Measurements from ENCODE around the gene DPH1. TPM values are rescaled to one million over a fixed set of nuclear protein-coding genes. Genes with fewer than 3 reads are reported as not detected.

Gene DPH1
- total and polyA plus RNA-seq, 4 donors, result 6.3 to 62.9 (median 32.5) TPM

- H3K27me3 ChIP-seq (ENCODE audit: control insufficient read depth in 1 of 2, insufficient read depth in 2 of 2, low read length in 1 of 2), result no peaks in the 10 kb centered on the region
- H3K4me1 ChIP-seq (ENCODE audit: control insufficient read depth in 1 of 2, insufficient read depth in 2 of 2, low read length in 2 of 2), result no peaks in the 10 kb centered on the region
- intact Hi-C loops (cut with DNase I), result loop anchor here (2.0 to 5.0 kb wide), 3 partner anchors 189 to 297 kb away; no protein-coding TSS in a partner anchor
- 15 to 21% methylated on average over 64 to 113 of the region's 113 CpGs for WGBS, 2 donors
- H3K9me3 ChIP-seq (ENCODE audit: control insufficient read depth, low read length), result no peaks in the 10 kb centered on the region
- no peak overlapping the region for H3K27ac ChIP-seq (ENCODE audit: low read depth in 1 of 2, low read length in 2 of 2)
- no peaks in the 10 kb centered on the region for H3K36me3 ChIP-seq (ENCODE audit: control insufficient read depth in 1 of 2, insufficient read depth in 2 of 2, low read length in 1 of 2)
- peak overlapping the region; percentile 9 to 10 for H3K4me3 ChIP-seq (ENCODE audit: low read length in 2 of 2)
- ATAC-seq (ENCODE audit: low FRiP score), result no peak
- DNase-seq, result no peak
Measured at GRCh38 chr17:2055292-2056205, 25.6 kb downstream of the DPH1 start.

DNA sequence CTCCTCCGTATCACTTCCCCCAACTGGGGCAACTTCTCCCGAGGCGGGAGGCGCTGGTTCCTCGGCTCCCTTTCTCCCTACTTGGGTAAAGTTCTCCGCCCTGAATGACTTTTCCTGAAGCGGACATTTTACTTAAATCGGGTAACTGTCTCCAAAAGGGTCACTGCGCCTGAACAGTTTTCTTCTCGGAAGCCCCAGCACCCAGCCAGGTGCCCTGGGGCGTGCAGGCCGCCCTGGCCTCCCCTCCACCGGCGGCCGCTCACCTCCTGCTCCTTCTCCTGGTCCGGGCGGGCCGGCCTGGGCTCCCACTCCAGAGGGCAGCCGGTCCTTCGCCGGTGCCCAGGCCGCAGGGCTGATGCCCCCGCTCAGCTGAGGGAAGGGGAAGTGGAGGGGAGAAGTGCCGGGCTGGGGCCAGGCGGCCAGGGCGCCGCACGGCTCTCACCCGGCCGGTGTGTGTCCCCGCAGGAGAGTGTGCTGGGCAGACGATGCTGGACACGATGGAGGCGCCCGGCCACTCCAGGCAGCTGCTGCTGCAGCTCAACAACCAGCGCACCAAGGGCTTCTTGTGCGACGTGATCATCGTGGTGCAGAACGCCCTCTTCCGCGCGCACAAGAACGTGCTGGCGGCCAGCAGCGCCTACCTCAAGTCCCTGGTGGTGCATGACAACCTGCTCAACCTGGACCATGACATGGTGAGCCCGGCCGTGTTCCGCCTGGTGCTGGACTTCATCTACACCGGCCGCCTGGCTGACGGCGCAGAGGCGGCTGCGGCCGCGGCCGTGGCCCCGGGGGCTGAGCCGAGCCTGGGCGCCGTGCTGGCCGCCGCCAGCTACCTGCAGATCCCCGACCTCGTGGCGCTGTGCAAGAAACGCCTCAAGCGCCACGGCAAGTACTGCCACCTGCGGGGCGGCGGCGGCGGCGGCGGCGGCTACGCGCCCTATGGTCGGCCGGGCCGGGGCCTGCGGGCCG is 26.5 kb downstream of the DPH1 start:
- Histone ChIP-seq H3K4me3 (ENCODE audit: low read length in 2 of 2) (no peak overlapping the region), H3K27me3 (ENCODE audit: control insufficient read depth in 1 of 2, insufficient read depth in 2 of 2, low read length in 1 of 2) (no peaks in the 10 kb centered on the region), H3K36me3 (ENCODE audit: control insufficient read depth in 1 of 2, insufficient read depth in 2 of 2, low read length in 1 of 2) (no peaks in the 10 kb centered on the region), H3K4me1 (ENCODE audit: control insufficient read depth in 1 of 2, insufficient read depth in 2 of 2, low read length in 2 of 2) (no peaks in the 10 kb centered on the region), H3K27ac (ENCODE audit: low read depth in 1 of 2, low read length in 2 of 2) (no peak overlapping the region), H3K9me3 (ENCODE audit: control insufficient read depth, low read length) (no peaks in the 10 kb centered on the region)
- DNase-seq (no peak), ATAC-seq (ENCODE audit: low FRiP score) (no peak)
- WGBS, 2 donors, result 88 to 89% methylated on average over 83 to 85 of the region's 85 CpGs
- intact Hi-C loops (cut with DNase I), result loop anchor here in 1 of 2 donors (5.0 kb wide), 1 partner anchor 296 kb away; no protein-coding TSS in a partner anchor

GRCh38 chr17:2057175-2057759 is 27.3 kb downstream of the DPH1 start:
- Histone ChIP-seq H3K27me3 (ENCODE audit: control insufficient read depth in 1 of 2, insufficient read depth in 2 of 2, low read length in 1 of 2) (no peaks in the 10 kb centered on the region), H3K4me3 (ENCODE audit: low read length in 2 of 2) (no peak overlapping the region), H3K9me3 (ENCODE audit: control insufficient read depth, low read length) (no peaks in the 10 kb centered on the region), H3K4me1 (ENCODE audit: control insufficient read depth in 1 of 2, insufficient read depth in 2 of 2, low read length in 2 of 2) (no peaks in the 10 kb centered on the region), H3K27ac (ENCODE audit: low read depth in 1 of 2, low read length in 2 of 2) (no peak overlapping the region), H3K36me3 (ENCODE audit: control insufficient read depth in 1 of 2, insufficient read depth in 2 of 2, low read length in 1 of 2) (no peaks in the 10 kb centered on the region)
- no peak for DNase-seq
- ATAC-seq (ENCODE audit: low FRiP score), result no peak
- intact Hi-C loops (cut with DNase I), result loop anchor here in 1 of 2 donors (5.0 kb wide), 1 partner anchor 295 kb away; no protein-coding TSS in a partner anchor
- 80 to 84% methylated on average over 75 to 81 of the region's 81 CpGs for WGBS, 2 donors

- H3K36me3 ChIP-seq (ENCODE audit: control insufficient read depth in 1 of 2, insufficient read depth in 2 of 2, low read length in 1 of 2), result no peaks in the 10 kb centered on the region
- intact Hi-C loops (cut with DNase I), result loop anchor here in 1 of 2 donors (5.0 kb wide), 1 partner anchor 294 kb away; no protein-coding TSS in a partner anchor
- no peak for DNase-seq
- no peaks in the 10 kb centered on the region for H3K4me1 ChIP-seq (ENCODE audit: control insufficient read depth in 1 of 2, insufficient read depth in 2 of 2, low read length in 2 of 2)
- no peak overlapping the region for H3K27ac ChIP-seq (ENCODE audit: low read depth in 1 of 2, low read length in 2 of 2)
- no peak overlapping the region for H3K4me3 ChIP-seq (ENCODE audit: low read length in 2 of 2)
- no peaks in the 10 kb centered on the region for H3K27me3 ChIP-seq (ENCODE audit: control insufficient read depth in 1 of 2, insufficient read depth in 2 of 2, low read length in 1 of 2)
- 88 to 90% methylated on average over 98 of the region's 98 CpGs for WGBS, 2 donors
- ATAC-seq (ENCODE audit: low FRiP score), result no peak
- H3K9me3 ChIP-seq (ENCODE audit: control insufficient read depth, low read length), result no peaks in the 10 kb centered on the region
Measured at GRCh38 chr17:2057760-2058585, 28.0 kb downstream of the DPH1 start.

DNA sequence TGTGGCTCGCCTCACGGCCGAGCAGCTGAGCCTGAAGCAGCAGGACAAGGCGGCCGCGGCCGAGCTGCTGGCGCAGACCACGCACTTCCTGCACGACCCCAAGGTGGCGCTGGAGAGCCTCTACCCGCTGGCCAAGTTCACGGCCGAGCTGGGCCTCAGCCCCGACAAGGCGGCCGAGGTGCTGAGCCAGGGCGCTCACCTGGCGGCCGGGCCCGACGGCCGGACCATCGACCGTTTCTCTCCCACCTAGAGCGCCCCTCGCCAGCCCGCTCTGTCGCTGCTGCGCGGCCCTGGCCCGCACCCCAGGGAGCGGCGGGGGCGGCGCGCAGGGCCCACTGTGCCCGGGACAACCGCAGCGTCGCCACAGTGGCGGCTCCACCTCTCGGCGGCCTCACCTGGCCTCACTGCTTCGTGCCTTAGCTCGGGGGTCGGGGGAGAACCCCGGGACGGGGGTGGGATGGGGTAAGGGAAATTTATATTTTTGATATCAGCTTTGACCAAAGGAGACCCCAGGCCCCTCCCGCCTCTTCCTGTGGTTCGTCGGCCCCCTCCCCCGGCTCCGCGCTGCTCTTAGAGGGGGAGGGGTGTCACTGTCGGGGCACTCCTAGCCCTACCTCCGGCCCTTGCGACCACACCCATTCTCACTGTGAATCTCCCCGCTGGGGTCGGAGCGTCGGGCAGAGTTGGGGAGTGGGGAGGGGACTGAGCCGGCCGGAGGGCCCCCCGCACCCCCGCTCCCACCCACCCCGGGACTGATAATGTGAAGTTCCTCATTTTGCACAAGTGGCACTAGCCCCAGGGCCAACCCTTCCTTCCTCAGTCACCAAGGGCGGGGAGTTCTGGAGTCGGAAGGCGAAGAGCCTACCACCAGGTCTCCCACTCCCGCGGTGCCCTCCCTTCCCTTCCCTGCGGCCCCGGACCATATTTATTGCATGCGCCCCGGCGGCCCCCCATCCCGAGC is 28.9 kb downstream of the DPH1 start:
- H3K36me3 ChIP-seq (ENCODE audit: control insufficient read depth in 1 of 2, insufficient read depth in 2 of 2, low read length in 1 of 2), result no peaks in the 10 kb centered on the region
- WGBS, 2 donors, result 76 to 77% methylated on average over 78 of the region's 78 CpGs
- intact Hi-C loops (cut with DNase I), result loop anchor here in 1 of 2 donors (5.0 kb wide), 1 partner anchor 293 kb away; no protein-coding TSS in a partner anchor

GRCh38 chr17:2059547-2060384 is 29.8 kb downstream of the DPH1 start:
- H3K9me3 ChIP-seq (ENCODE audit: control insufficient read depth, low read length), result no peaks in the 10 kb centered on the region
- H3K36me3 ChIP-seq (ENCODE audit: control insufficient read depth in 1 of 2, insufficient read depth in 2 of 2, low read length in 1 of 2), result peaks cover 0 to 1% of the 10 kb centered on the region in 2 donors
- H3K27me3 ChIP-seq (ENCODE audit: control insufficient read depth in 1 of 2, insufficient read depth in 2 of 2, low read length in 1 of 2), result no peaks in the 10 kb centered on the region
- H3K27ac ChIP-seq (ENCODE audit: low read depth in 1 of 2, low read length in 2 of 2), result no peak overlapping the region
- H3K4me3 ChIP-seq (ENCODE audit: low read length in 2 of 2), result no peak overlapping the region
- 88 to 89% methylated on average over 21 of the region's 21 CpGs for WGBS, 2 donors
- intact Hi-C loops (cut with DNase I), result loop anchor here in 1 of 2 donors (5.0 kb wide), 1 partner anchor 293 kb away; no protein-coding TSS in a partner anchor
- no peaks in the 10 kb centered on the region for H3K4me1 ChIP-seq (ENCODE audit: control insufficient read depth in 1 of 2, insufficient read depth in 2 of 2, low read length in 2 of 2)
- no peak for DNase-seq
- no peak for ATAC-seq (ENCODE audit: low FRiP score)

More for the DNA sequence above, 28.9 kb downstream of the DPH1 start:
- DNase-seq (peak; percentile 86 to 91), ATAC-seq (ENCODE audit: low FRiP score) (peak; percentile 48)
- Histone ChIP-seq H3K9me3 (ENCODE audit: control insufficient read depth, low read length) (no peaks in the 10 kb centered on the region), H3K4me3 (ENCODE audit: low read length in 2 of 2) (no peak overlapping the region), H3K27ac (ENCODE audit: low read depth in 1 of 2, low read length in 2 of 2) (no peak overlapping the region), H3K4me1 (ENCODE audit: control insufficient read depth in 1 of 2, insufficient read depth in 2 of 2, low read length in 2 of 2) (no peaks in the 10 kb centered on the region), H3K27me3 (ENCODE audit: control insufficient read depth in 1 of 2, insufficient read depth in 2 of 2, low read length in 1 of 2) (no peaks in the 10 kb centered on the region)

Data from aorta (tissue), 5 donors.